Measurements from ENCODE around the gene TADA1.

- TF ChIP-seq, protein P1, sequence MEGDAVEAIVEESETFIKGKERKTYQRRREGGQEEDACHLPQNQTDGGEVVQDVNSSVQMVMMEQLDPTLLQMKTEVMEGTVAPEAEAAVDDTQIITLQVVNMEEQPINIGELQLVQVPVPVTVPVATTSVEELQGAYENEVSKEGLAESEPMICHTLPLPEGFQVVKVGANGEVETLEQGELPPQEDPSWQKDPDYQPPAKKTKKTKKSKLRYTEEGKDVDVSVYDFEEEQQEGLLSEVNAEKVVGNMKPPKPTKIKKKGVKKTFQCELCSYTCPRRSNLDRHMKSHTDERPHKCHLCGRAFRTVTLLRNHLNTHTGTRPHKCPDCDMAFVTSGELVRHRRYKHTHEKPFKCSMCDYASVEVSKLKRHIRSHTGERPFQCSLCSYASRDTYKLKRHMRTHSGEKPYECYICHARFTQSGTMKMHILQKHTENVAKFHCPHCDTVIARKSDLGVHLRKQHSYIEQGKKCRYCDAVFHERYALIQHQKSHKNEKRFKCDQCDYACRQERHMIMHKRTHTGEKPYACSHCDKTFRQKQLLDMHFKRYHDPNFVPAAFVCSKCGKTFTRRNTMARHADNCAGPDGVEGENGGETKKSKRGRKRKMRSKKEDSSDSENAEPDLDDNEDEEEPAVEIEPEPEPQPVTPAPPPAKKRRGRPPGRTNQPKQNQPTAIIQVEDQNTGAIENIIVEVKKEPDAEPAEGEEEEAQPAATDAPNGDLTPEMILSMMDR (IDR thresholded peaks at IDR 0.05): no peak
- no peak for TF ChIP-seq POLR2A (IDR thresholded peaks at IDR 0.05)
Observed at GRCh38 chr1:166911624-166912023, 35.6 kb upstream of the TADA1 start.
